ENCODE results near the gene NR3C2.

The NR3C2 gene

DNA sequence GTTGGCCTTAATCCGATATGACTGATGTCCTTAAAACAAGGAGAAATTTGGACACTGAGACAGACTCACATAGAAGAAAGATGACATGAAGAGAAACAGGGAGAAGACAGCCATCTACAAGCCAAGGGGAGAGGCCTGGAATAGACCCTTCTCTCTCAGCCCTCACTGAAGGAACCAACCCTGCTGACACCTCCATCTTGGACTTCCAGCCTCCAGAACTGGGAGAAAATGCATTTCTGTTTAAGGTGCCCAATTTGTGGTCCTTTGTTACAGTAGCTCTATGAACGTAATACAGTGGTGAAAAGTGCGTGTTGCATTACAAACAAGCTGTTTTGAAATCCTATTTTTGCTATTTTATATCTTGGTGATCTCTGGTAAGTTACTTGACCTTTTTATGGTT, 366.8 kb downstream of the NR3C2 start:
- ChIA-PET CTCF (interaction anchor here (0.9 kb wide), 1 partner anchor 11 kb away, joined by 3 read pairs; no protein-coding TSS in a partner anchor), POLR2A (no interaction called here)
- no peak for DNase-seq (ENCODE audit: low read depth, low spot score)
- H3K4me3 ChIP-seq (ENCODE audit: low read depth, low read length), result no peak overlapping the region
- TF ChIP-seq, protein P1, sequence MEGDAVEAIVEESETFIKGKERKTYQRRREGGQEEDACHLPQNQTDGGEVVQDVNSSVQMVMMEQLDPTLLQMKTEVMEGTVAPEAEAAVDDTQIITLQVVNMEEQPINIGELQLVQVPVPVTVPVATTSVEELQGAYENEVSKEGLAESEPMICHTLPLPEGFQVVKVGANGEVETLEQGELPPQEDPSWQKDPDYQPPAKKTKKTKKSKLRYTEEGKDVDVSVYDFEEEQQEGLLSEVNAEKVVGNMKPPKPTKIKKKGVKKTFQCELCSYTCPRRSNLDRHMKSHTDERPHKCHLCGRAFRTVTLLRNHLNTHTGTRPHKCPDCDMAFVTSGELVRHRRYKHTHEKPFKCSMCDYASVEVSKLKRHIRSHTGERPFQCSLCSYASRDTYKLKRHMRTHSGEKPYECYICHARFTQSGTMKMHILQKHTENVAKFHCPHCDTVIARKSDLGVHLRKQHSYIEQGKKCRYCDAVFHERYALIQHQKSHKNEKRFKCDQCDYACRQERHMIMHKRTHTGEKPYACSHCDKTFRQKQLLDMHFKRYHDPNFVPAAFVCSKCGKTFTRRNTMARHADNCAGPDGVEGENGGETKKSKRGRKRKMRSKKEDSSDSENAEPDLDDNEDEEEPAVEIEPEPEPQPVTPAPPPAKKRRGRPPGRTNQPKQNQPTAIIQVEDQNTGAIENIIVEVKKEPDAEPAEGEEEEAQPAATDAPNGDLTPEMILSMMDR (IDR thresholded peaks at IDR 0.05; ENCODE audit: insufficient read depth, low read length, missing control alignments), result no peak

DNA sequence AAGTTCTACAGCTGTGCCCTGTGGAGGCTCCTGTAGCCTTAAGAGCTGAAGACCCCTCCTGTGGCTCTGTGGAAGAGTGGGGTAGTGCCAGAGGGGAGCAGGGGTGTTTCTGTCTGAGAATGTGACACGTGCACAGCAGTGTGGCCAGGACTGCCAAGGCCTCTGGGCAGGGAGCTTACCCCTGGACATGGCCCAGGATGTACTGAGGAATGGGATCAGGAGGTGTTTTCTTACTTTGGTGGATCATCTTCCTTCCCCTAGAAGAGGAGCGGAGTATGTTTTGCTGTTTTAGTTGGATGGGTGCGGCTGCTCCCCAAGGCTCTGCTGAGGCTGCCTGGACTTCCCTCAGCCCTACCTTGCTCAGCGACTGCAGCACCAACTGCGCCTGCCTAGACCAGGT, 367.8 kb downstream of the NR3C2 start:
- ChIA-PET POLR2A (no interaction called here), CTCF (no interaction called here)
- no peak overlapping the region for H3K4me3 ChIP-seq (ENCODE audit: low read depth, low read length)
- TF ChIP-seq, protein P1 (IDR thresholded peaks at IDR 0.05; ENCODE audit: insufficient read depth, low read length, missing control alignments), result no peak
- no peak for DNase-seq (ENCODE audit: low read depth, low spot score)

DNA sequence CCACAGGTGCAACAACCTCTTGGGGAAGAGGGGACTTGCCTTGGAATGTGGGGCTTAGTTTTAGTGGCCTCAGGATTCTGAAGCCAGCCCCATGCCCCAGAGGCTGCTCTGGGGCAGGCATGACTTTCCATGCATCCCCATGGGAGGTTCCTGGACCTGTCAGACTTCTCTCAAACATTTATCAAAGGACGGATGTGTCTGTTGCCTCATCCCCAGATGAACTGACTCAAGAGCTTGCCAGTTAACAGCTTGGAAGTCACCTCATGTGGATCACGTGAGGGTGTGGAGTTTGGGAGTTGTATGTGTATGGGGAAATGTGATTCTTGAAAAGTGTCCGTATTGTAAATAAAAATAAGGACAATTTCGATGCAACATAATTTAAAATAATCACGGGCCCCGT, 368.9 kb downstream of the NR3C2 start:
- TF ChIP-seq, protein P1 (IDR thresholded peaks at IDR 0.05; ENCODE audit: insufficient read depth, low read length, missing control alignments), result no peak
- H3K4me3 ChIP-seq (ENCODE audit: low read depth, low read length), result no peak overlapping the region
- ChIA-PET CTCF (no interaction called here), POLR2A (no interaction called here)
- DNase-seq (ENCODE audit: low read depth, low spot score), result no peak

DNA sequence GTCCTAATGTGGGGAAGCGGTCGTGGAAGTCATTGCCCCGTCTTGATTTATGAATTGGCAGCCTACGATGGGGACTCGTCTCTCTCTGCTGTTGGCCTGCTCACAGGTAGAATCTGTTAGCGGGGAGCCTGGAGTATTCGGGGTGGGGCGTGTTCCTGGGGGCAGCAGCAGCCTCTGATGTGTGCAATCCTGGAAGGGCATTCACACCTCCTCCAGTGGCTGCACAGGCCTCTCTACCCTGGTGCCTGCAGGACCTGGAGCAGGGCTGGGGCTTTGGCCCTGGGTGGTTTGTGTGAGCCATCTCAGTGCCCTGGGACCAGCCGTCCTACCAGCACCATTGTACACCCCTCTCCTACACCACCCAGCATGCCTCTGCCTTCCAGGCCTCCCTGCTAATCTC, 369.4 kb downstream of the NR3C2 start:
- H3K4me3 ChIP-seq (ENCODE audit: low read depth, low read length), result no peak overlapping the region
- DNase-seq (ENCODE audit: low read depth, low spot score), result no peak
- POLR2A ChIA-PET, result no interaction called here
- TF ChIP-seq, protein P1 (IDR thresholded peaks at IDR 0.05; ENCODE audit: insufficient read depth, low read length, missing control alignments), result no peak
- CTCF ChIA-PET, result no interaction called here

DNA sequence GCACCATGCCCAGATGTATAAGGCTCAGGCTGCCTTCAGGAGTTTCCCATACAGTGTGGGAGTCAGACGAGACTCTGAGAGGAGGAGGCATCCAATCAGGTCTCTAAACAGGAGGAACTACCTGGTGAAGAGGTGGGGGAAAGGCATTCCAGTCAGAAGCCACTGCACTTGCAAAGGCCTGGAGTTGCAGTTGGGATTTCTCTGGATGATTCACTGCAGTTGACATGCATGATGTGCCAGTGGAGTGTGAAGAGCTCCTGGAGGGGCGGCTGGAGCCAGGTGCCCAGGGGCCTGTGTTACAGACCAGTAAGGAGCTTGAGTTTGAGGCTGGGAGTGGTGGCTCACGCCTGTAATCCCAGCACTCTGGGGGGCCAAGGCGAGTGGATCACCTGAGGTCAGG, 371.2 kb downstream of the NR3C2 start:
- no peak for DNase-seq (ENCODE audit: low read depth, low spot score)
- ChIA-PET CTCF (interaction anchor here (1.2 kb wide), 1 partner anchor 11 kb away, joined by 4 read pairs; no protein-coding TSS in a partner anchor), POLR2A (no interaction called here)
- no peak overlapping the region for H3K4me3 ChIP-seq (ENCODE audit: low read depth, low read length)
- TF ChIP-seq, protein P1 (IDR thresholded peaks at IDR 0.05; ENCODE audit: insufficient read depth, low read length, missing control alignments), result no peak

DNA sequence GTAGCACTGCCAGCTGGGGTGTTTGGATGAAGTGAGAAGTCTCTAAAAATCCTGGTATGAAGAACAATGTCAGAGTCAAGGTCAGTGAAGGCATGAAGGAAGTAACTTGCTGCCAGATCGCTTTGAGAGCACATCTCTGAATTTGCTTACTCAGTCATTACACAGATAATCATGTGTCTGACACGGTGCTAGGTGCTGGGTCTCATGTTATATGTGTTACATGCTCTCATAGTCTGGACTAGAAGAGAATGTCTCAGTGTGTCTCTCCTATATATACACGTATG, 372.4 kb downstream of the NR3C2 start:
- ChIA-PET POLR2A (no interaction called here), CTCF (no interaction called here)
- TF ChIP-seq, protein P1 (IDR thresholded peaks at IDR 0.05; ENCODE audit: insufficient read depth, low read length, missing control alignments), result no peak
- no peak for DNase-seq (ENCODE audit: low read depth, low spot score)
- no peak overlapping the region for H3K4me3 ChIP-seq (ENCODE audit: low read depth, low read length)
